H1 (cell line): ENCODE measurements around the gene SLC66A3. TPM values are rescaled to one million over a fixed set of nuclear protein-coding genes. Genes with fewer than 3 reads are reported as not detected.

Experiments used
- NRF1 ChIP-seq: IDR thresholded peaks from 2 replicates; pipeline ENCODE4 v1.6.1; 2011; ENCODE audit warnings: mild to moderate bottlenecking, low read depth, low read length, improper control_type of control experiment
- RBBP5 ChIP-seq: IDR thresholded peaks from 2 replicates; pipeline ENCODE4 v1.7.1; 2012; ENCODE audit warnings: low read depth, mild to moderate bottlenecking, inconsistent platforms, low read length, moderate library complexity, borderline replicate concordance
- SUZ12 ChIP-seq: fragments of 200-600 bp; sonication (generic); IDR thresholded peaks from 2 replicates; pipeline ENCODE4 v1.6.1; 2012; ENCODE audit warnings: mild to moderate bottlenecking, inconsistent platforms, low read length, moderate library complexity, mixed read lengths
- TAF1 ChIP-seq: IDR thresholded peaks from 2 replicates; pipeline ENCODE4 v1.6.1; 2011; ENCODE audit warnings: mild to moderate bottlenecking, low read depth, low read length
- polyA plus RNA-seq, 7 experiments: library from polyadenylated mRNA; depleted of rRNA in 3 of 7; stranded (reverse) in 5 of 7; unstranded in 2 of 7; fragments of >200 nt in 5 of 7; fragments of 200-250 nt in 2 of 7; gene quantifications; 1 replicate in 5 of 7; 2 replicates in 1 of 7; 4 replicates in 1 of 7; pipeline versions ENCODE4 v1.2.1 to v1.2.3, GENCODE V29; 2011 to 2013; ENCODE audit warnings: missing spikeins in 2 of 7, mixed read lengths in 2 of 7
- total RNA-seq: library from RNA; stranded (reverse); fragmentation: NEBNext Ultra II Directional; extraction: Animal tissue kit (Norgen Biotek cat#: 25700); gene quantifications from 2 replicates; pipeline ENCODE4 v1.2.1, GENCODE V29; 2021
- TF ChIP-seq, protein P1 (sequence below), 3 experiments: IDR thresholded peaks; 1 replicate in 2 of 3; 2 replicates in 1 of 3; pipeline versions ENCODE4 v1.5.1 to v1.6.1; 2011; ENCODE audit warnings: low read length in 3 of 3, mild to moderate bottlenecking in 3 of 3, inconsistent platforms in 2 of 3, low read depth in 1 of 3, moderate library complexity in 1 of 3; ENCODE audit not compliant: insufficient read depth in 1 of 3; ENCODE audit errors: control extremely low read depth in 1 of 3

SLC66A3 gene
- total and polyA plus RNA-seq, 2 of the 8 experiments (the other 6 are each of a cell fraction or from before 2014, with no cell fraction given) = 8.7 to 27.8 TPM

DNA sequence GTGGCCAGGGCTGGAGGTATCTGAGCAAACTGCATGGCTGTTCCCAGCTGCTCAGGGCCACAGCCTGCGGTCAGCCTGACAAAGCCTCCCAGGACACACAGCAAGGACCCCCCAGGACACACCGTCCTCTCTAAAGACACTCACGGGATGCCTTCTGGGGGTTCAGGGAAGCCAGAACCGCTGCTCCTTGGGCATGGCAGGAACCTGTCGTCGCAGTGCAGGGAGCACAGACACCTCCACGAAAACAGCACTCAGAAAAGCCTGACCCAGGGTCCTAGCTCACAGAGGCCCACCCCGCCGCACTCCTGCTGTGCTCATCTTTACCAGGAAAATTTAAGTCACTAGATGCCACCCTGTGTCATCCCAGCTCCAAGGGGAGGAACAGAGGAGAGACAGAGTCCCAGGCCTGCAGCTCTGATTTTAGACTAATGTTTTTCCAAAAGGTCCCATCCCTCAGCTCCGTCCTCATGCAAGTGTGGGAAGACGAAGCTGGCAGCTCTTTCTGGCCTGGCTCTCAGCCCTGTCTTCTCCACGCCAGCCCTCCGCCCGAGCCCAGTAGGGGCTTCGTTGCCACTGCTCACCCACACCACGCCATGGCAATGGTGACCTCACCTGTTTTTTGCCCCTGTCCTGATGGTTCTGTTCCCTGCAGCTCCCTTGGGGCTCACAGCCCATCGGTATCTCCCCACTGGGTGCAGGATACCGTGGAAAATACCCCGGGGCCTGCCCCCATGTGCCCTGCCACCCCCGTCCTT is 23.9 kb upstream of the SLC66A3 start (continued):
- TF ChIP-seq, protein P1, sequence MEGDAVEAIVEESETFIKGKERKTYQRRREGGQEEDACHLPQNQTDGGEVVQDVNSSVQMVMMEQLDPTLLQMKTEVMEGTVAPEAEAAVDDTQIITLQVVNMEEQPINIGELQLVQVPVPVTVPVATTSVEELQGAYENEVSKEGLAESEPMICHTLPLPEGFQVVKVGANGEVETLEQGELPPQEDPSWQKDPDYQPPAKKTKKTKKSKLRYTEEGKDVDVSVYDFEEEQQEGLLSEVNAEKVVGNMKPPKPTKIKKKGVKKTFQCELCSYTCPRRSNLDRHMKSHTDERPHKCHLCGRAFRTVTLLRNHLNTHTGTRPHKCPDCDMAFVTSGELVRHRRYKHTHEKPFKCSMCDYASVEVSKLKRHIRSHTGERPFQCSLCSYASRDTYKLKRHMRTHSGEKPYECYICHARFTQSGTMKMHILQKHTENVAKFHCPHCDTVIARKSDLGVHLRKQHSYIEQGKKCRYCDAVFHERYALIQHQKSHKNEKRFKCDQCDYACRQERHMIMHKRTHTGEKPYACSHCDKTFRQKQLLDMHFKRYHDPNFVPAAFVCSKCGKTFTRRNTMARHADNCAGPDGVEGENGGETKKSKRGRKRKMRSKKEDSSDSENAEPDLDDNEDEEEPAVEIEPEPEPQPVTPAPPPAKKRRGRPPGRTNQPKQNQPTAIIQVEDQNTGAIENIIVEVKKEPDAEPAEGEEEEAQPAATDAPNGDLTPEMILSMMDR (IDR thresholded peaks at IDR 0.05; ENCODE audit: control extremely low read depth in 1 of 3, insufficient read depth in 1 of 3, low read depth in 1 of 3, low read length in 3 of 3) = no peak
- TF ChIP-seq RBBP5 (no peak), SUZ12 (no peak), NRF1 (no peak), TAF1 (no peak)
